22Rv1 (cell line): ENCODE results near the gene CPT2.

Source experiments
- ZFX ChIP-seq: fragments of 450-650 bp; IDR thresholded peaks from 2 replicates; pipeline ENCODE4 v1.6.1; 2017; ENCODE audit warnings: antibody characterized with exemption, borderline replicate concordance
- TF ChIP-seq, protein P1 (sequence below): fragments of 450-650 bp; IDR thresholded peaks from 2 replicates; pipeline ENCODE4 v1.5.1; 2017; ENCODE audit warnings: mild to moderate bottlenecking

DNA sequence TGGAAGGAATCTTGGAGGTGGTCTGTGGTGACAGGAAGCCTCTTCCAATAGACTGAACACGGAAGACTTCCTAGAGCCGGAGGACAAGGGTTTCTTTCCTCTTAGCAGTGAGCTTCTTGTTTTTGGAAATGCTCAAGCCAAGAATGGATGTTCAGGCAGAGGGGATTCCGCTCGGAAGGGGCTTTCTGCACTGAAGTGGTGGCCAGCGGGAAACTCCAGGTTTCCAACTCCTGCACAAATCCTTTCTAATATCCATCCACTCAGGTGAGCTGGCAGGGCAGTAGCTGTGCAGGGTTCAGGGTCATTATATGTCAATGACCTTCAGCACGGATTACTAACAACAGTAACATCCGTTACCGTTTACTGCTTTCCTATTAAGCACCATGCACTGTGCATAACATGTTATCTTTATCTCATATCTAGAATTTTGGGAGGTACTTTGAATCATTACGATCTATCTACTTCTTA is 573 bp upstream of the CPT2 start:
- TF ChIP-seq, protein P1, sequence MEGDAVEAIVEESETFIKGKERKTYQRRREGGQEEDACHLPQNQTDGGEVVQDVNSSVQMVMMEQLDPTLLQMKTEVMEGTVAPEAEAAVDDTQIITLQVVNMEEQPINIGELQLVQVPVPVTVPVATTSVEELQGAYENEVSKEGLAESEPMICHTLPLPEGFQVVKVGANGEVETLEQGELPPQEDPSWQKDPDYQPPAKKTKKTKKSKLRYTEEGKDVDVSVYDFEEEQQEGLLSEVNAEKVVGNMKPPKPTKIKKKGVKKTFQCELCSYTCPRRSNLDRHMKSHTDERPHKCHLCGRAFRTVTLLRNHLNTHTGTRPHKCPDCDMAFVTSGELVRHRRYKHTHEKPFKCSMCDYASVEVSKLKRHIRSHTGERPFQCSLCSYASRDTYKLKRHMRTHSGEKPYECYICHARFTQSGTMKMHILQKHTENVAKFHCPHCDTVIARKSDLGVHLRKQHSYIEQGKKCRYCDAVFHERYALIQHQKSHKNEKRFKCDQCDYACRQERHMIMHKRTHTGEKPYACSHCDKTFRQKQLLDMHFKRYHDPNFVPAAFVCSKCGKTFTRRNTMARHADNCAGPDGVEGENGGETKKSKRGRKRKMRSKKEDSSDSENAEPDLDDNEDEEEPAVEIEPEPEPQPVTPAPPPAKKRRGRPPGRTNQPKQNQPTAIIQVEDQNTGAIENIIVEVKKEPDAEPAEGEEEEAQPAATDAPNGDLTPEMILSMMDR, result no peak
- TF ChIP-seq ZFX, result no peak
